Measurements from ENCODE around the gene SPATA4.
A peak's percentile ranks its signal among the peaks of the same experiment; 100 is the strongest.

SPATA4 gene

GRCh38 chr4:176188654-176189053, 6.7 kb downstream of the SPATA4 start:
- no peak for DNase-seq

GRCh38 chr4:176187624-176188023, 7.8 kb downstream of the SPATA4 start:
- DNase-seq, result peak; percentile 9

DNA sequence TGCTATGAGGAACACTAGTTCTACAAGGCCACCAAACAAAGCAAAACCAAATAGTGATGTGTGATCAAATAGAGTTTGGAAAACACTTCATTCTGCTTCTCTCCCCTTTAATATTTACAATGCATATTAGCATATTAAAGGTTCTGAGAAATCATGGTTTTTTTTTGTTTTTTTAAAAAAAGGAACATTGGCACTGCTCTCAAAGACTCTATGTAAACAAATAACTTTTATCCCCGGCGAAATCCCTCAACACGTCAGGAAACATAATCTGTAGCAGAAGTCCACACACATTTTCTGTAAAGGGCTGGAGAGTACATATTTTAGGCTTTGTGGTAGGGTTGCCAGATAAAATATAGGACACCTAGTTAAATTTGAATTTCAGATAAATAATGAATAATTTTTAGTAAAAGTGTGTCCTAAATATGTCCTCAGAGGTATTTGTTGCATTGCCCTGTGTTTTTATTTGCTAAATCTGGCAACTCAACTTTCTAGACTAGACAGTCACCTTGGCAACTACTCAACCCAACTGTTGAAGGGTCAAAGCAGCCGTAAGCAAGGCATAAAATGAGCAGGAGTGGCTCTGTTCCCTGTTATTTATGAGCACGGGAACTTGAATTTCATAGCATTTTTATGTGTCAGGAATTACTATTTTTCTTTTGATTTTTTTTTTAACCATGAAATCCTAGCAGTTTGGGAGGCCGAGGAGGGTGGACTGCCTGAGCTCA, 8.6 kb downstream of the SPATA4 start:
- no peak for DNase-seq

- no peak for DNase-seq
Observed at GRCh38 chr4:176186067-176186466, 9.3 kb downstream of the SPATA4 start.

- DNase-seq, result no peak
Observed at GRCh38 chr4:176185051-176185450, 10.3 kb downstream of the SPATA4 start.

GRCh38 chr4:176163041-176163440, 32.3 kb downstream of the SPATA4 start:
- no peak for DNase-seq

GRCh38 chr4:176156656-176157055, 38.7 kb downstream of the SPATA4 start:
- DNase-seq, result no peak

DNA sequence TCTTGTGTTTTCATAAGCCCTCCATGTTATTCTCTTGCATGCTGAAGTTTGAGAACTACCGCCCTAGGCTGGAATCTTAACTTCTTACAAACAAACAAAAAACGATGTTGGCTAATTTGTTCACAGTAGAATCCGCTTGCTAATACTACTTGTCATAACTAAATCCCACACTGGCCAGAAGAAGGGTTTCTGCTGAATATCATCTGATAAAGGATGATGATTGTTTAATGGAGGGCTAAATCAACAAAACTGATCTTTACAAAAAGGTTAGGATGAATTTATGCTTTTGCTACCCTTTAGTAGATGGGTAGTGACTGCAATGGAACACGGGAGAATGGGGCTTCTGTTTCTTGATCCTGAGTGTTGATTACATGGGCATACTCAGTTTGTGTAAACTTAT, 42.3 kb downstream of the SPATA4 start:
- DNase-seq, result no peak

DNA sequence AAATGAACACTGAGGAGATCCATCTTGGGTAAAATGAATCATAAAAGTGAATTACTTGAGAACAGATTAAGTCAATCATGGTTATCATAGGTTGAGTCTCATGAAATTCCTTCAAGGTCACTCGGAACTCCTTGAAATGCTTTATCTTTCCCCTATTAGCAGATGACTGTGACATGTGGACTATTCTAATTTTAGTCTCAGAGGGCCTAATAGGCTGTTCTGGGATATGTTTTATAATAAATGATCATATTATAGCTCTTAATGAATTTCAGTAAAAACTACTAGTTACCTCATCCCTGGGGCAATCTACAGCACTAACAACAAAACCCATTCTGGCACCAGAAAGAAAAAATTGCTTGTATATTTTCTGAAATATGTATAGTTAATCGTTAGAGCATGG, 44.7 kb downstream of the SPATA4 start:
- DNase-seq, result no peak

DNA sequence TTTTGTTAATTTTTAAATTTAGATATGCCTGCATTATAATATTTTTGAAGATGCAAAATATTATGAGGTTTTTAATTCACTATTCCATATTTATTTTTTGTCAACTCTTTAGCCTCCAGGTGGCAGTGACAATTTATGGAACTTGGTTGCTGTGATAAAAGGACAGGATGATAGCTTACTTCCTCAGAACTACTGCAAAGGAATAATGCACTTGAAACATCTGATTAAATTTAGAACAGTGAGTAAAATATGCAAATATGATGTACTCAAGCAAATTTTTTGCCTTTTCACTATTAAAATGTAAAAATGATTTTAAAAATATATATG, 45.1 kb downstream of the SPATA4 start:
- no peak for DNase-seq

- no peak for DNase-seq
Observed at GRCh38 chr4:176149680-176150355, 45.6 kb downstream of the SPATA4 start.

GRCh38 chr4:176142253-176142652, 53.1 kb downstream of the SPATA4 start:
- DNase-seq, result no peak

DNA sequence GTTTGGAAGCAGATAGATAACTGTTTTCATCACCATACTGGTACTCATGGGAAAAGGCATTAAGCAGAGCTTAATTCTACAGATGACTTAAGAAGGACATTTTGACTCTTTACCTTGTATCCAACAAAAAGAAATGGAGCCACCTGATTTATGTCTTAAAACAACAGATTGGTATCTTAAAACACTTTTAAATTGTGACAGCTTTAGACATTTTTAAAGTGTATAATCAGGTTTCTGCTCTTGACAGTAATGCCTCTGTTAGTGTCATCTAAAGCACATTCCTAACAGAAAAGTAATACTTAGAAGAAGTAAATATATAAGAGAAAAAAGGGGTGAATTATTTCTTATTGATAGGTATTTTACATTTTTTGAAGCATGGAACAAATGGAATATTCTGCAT, 55.9 kb downstream of the SPATA4 start:
- DNase-seq, result no peak

DNA sequence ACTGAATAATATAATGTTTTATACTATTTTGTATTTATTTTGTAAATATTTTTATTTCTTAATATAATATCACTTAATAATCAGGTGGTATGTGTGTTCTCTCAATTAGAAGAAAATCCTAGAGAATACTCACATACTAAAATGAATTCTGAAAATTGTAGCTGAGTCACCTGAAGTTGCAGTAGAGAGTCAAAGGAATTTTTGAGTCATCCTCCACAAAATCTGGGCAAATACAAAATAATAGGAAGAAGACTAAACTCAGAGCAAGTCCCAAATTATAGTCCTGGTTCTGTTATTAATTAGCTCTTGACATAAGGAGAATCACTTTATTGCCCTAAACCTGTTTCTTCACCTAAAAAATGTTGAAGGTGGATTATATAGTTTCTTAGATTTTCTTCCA, 57.8 kb downstream of the SPATA4 start:
- DNase-seq, result no peak

GRCh38 chr4:176134670-176135069, 60.7 kb downstream of the SPATA4 start:
- DNase-seq, result no peak
